Measurements from ENCODE around the gene MKNK1. TPM values are rescaled to one million over a fixed set of nuclear protein-coding genes. Genes with fewer than 3 reads are reported as not detected.
A peak's percentile ranks its signal among the peaks of the same experiment; 100 is the strongest.

Gene MKNK1
- total RNA-seq, 6 experiments from 2014 or later = 18.0 to 24.3 (median 22.3) TPM

DNA sequence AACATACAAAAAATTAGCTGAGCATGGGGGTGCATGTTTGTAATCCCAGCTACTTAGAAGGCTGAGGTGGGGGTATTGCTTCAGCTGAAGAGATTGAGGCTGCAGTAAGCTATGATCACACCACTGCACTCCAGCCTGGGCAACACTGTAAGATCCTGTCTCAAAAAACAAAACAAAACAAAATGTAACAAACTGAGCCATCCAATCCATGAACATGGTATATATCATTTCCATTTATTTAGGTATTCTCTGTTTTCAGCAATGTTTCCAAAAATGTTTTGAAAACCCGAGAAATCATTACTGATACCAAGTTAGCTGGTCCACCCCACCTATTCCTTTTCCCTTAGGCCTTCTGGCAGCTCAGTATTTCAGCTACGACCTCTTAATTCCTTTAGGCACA, 45.7 kb upstream of the MKNK1 start:
- Mint-ChIP-seq H3K9me3 (0 out of 2 replicates have a peak, but pooled peaks cover 4% of the 10 kb centered on the region), H3K4me3 (no peak overlapping the region), H3K27me3 (ENCODE audit: insufficient read depth) (no peaks in the 10 kb centered on the region)

DNA sequence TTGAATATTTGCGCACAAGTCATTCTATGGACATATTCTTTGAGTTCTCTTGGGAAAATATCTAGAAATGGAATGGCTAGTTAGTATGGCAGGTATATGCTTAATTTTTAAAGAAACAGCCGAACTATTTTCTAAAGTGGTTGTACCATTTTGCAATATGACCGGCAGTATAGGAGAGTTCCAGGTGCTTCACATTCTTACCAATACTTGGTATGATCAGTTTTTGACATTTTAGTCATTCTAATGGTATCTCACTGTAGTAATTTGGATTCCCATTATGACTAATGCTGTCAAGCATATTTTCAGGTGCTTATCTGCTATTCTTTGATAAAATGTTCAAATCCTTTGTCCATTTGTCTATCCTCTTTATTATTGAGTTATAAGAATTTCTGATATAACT, 43.5 kb upstream of the MKNK1 start:
- Mint-ChIP-seq H3K9me3 (0 out of 2 replicates have a peak, but pooled peaks cover 4% of the 10 kb centered on the region), H3K27ac (no peak overlapping the region), H3K27me3 (ENCODE audit: insufficient read depth) (no peaks in the 10 kb centered on the region), H3K4me1 (ENCODE audit: low read depth) (peaks cover 34% of the 10 kb centered on the region), H3K36me3 (ENCODE audit: low read depth) (peaks cover 33% of the 10 kb centered on the region), H3K4me3 (no peak overlapping the region)
- TF ChIP-seq CTCF (IDR thresholded peaks at IDR 0.05) = no peak
- no peak for DNase-seq

More for the DNA sequence above, 45.7 kb upstream of the MKNK1 start:
- no peak for DNase-seq
- Mint-ChIP-seq H3K27ac (no peak overlapping the region), H3K4me1 (ENCODE audit: low read depth) (peaks cover 34% of the 10 kb centered on the region), H3K36me3 (ENCODE audit: low read depth) (peaks cover 37% of the 10 kb centered on the region)
- TF ChIP-seq CTCF (IDR thresholded peaks at IDR 0.05) = no peak

- no peak overlapping the region; the same call in 1 of the 2 replicates for H3K27ac Mint-ChIP-seq
- TF ChIP-seq CTCF (IDR thresholded peaks at IDR 0.05) = no peak
- peaks cover 35% of the 10 kb centered on the region for H3K36me3 Mint-ChIP-seq (ENCODE audit: low read depth)
- no peak overlapping the region for H3K4me3 Mint-ChIP-seq
- no peak for DNase-seq
- H3K9me3 Mint-ChIP-seq = 0 out of 2 replicates have a peak, but pooled peaks cover 4% of the 10 kb centered on the region
- H3K27me3 Mint-ChIP-seq (ENCODE audit: insufficient read depth) = no peaks in the 10 kb centered on the region
- H3K4me1 Mint-ChIP-seq (ENCODE audit: low read depth) = peaks cover 41% of the 10 kb centered on the region
These were observed 42.8 kb upstream of the MKNK1 start for GRCh38 chr1:46646844-46647243.

- H3K4me1 Mint-ChIP-seq (ENCODE audit: low read depth) = peaks cover 41% of the 10 kb centered on the region
- no peaks in the 10 kb centered on the region for H3K27me3 Mint-ChIP-seq (ENCODE audit: insufficient read depth)
- H3K36me3 Mint-ChIP-seq (ENCODE audit: low read depth) = peaks cover 40% of the 10 kb centered on the region
- H3K9me3 Mint-ChIP-seq = 0 out of 2 replicates have a peak, but pooled peaks cover 4% of the 10 kb centered on the region
- no peak overlapping the region for H3K27ac Mint-ChIP-seq
- no peak for DNase-seq
- TF ChIP-seq CTCF (IDR thresholded peaks at IDR 0.05) = no peak
- no peak overlapping the region for H3K4me3 Mint-ChIP-seq
These were observed 42.3 kb upstream of the MKNK1 start for GRCh38 chr1:46646331-46646730.

DNA sequence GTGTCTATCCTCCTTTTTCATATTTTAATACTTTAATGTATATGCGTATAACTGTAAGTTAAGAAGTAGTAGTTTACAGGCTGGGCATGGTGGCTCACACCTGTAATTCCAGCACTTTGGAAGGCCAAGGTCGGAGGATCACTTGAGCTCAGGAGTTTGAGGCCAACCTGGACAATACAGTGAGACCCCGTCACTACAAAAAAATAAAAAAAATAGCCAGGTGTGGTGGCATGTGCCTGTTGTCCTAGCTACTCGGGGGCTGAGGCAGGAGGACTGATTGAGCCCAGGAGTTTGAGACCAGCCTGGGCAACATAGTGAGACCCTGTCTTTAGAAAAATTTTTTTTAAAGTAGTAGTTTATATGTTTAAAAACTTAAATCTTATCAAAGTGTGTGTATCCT, 41.7 kb upstream of the MKNK1 start:
- Mint-ChIP-seq H3K9me3 (0 out of 2 replicates have a peak, but pooled peaks cover 4% of the 10 kb centered on the region), H3K27ac (no peak overlapping the region), H3K27me3 (ENCODE audit: insufficient read depth) (no peaks in the 10 kb centered on the region), H3K36me3 (ENCODE audit: low read depth) (peaks cover 43% of the 10 kb centered on the region), H3K4me3 (no peak overlapping the region), H3K4me1 (ENCODE audit: low read depth) (peaks cover 41% of the 10 kb centered on the region)
- no peak for TF ChIP-seq CTCF (IDR thresholded peaks at IDR 0.05)
- no peak for DNase-seq

DNA sequence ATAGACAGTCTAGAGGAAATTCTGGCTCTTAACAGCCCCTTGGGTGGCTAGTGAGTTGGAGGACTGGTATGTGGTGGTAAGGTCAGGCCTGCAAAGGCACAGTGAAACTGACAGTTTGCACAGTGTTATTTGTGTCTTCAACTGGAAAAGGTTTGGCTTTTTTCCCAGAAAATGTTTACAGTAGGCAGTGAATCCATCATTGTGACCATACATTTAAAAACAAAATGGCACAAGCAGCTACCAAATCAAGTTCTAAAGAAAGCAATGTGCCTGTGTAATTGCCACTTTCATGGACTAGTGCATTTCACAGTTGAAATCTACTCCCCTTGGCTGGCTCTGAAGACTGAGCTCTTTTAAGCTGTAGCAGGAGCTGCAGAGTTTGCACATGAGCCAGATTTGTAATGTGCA, 39.3 kb upstream of the MKNK1 start:
- DNase-seq = peak; percentile 94
- Mint-ChIP-seq H3K9me3 (no peaks in the 10 kb centered on the region), H3K4me3 (peak overlapping the region; percentile 23; the same call in 1 of the 2 replicates), H3K36me3 (ENCODE audit: low read depth) (peaks cover 29% of the 10 kb centered on the region), H3K27me3 (ENCODE audit: insufficient read depth) (no peaks in the 10 kb centered on the region), H3K27ac (peak overlapping the region; percentile 77), H3K4me1 (ENCODE audit: low read depth) (peaks cover 41% of the 10 kb centered on the region)
- no peak for TF ChIP-seq CTCF (IDR thresholded peaks at IDR 0.05)
